ENCODE measurements around the gene THRA. TPM values are rescaled to one million over a fixed set of nuclear protein-coding genes. Genes with fewer than 3 reads are reported as not detected.
A peak's percentile ranks its signal among the peaks of the same experiment; 100 is the strongest.

Gene THRA
- total and polyA plus RNA-seq, 9 of the 15 experiments (the other 6 are each of a cell fraction or from before 2014, with no cell fraction given): 0.34 to 23.4 (median 12.7) TPM

- TF ChIP-seq CTCF (IDR thresholded peaks at IDR 0.05 in 2 of 3, conservative IDR thresholded peaks at IDR 0.05 in 1 of 3; ENCODE audit: insufficient read depth in 2 of 3, low read depth in 1 of 3, low read length in 3 of 3): peak; percentile 49 to 59 (median 49)
- no peak for TF ChIP-seq RCOR1 (IDR thresholded peaks at IDR 0.05; ENCODE audit: borderline replicate concordance in 1 of 2, low read depth in 2 of 2, low read length in 2 of 2)
- no peak for TF ChIP-seq CC2D1A (IDR thresholded peaks at IDR 0.05)
- 0 out of 2 replicates have a peak, but pooled peaks have one; percentile 21 for TF ChIP-seq ATF3 (IDR thresholded peaks at IDR 0.05)
- no peak for TF ChIP-seq ATF3 (CRISPR knock-in tag; conservative IDR thresholded peaks at IDR 0.05)
- TF ChIP-seq DACH1 (IDR thresholded peaks at IDR 0.05; ENCODE audit: partially characterized antibody): no peak
- peak; percentile 67 to 70; a peak in 3 of 4 replicates for TF ChIP-seq FOXK2 (conservative IDR thresholded peaks at IDR 0.05 in 1 of 2, IDR thresholded peaks at IDR 0.05 in 1 of 2; ENCODE audit: low read depth in 2 of 2)
- peak; percentile 3 for TF ChIP-seq RBBP5 (IDR thresholded peaks at IDR 0.05; ENCODE audit: borderline replicate concordance, insufficient read depth, low read length, poor library complexity, severe bottlenecking)
- no peak for TF ChIP-seq ADNP (tag; IDR thresholded peaks at IDR 0.05)
- peak; percentile 63; the same call in 1 of the 2 replicates for TF ChIP-seq TCF7 (IDR thresholded peaks at IDR 0.05; ENCODE audit: borderline replicate concordance)
Observed at GRCh38 chr17:40069751-40070708, 7.3 kb downstream of the THRA start (continued).

All from K562 (cell line).